Measurements from ENCODE around the gene LCA5L.

Gene LCA5L

DNA sequence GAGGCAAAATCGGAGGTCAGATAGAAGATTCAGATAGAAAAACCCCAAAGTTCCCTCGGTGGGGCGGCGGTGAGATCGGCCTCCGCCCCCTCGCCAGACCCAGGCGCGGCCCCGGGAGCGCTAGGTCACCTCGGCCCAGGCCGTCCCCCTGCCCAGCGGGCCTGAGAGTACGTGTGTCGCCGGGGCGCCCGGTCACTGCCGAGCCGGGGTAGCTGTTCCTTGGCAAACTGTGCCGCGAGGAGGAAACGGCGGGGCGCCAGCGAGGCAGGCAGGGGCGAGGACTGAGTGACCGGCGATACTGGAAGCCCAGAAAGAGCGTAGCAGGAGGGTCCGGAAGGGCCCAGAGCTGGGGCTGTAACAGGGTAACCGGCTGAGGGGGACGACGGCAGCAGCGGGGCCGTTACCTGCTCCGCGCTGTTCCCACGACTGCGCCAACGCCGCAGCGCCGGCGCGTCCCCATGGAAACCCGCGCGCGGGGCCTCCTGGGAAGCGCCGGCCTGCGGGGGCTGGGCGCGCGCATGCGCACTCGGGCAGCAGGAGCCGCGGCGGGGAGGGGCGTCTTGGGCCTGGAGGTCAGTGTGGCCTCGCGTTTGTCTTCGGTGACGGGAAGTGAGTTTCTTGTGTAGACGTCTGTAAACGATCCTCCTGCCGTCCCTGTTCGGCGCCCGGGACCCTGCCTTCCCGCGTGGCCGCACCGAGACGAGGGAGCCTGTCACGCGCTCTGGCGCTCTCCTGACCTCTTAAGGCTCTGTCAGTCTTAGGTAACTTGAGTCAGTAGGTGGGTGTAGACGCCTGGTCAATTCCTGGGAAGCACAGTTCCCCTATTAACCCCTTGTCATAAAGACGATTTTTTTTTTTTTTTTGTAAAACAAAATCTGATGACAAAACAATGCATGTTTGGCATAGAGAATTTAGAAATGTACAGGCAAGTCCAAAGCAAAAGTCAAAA, at the start of gene LCA5L:
Gene LCA5L (minus strand): TSS at position 458 of the 949 bp plus-strand sequence. CDS start 17,285 bp downstream, outside the sequence.
- DNase-seq, result peak; percentile 99

GRCh38 chr21:39489380-39489924, 43.9 kb upstream of the LCA5L start:
- DNase-seq, result no peak

GRCh38 chr21:39484711-39485276, 39.2 kb upstream of the LCA5L start:
- DNase-seq, result no peak

- no peak for DNase-seq
Observed at GRCh38 chr21:39483917-39484316, 38.3 kb upstream of the LCA5L start.

DNA sequence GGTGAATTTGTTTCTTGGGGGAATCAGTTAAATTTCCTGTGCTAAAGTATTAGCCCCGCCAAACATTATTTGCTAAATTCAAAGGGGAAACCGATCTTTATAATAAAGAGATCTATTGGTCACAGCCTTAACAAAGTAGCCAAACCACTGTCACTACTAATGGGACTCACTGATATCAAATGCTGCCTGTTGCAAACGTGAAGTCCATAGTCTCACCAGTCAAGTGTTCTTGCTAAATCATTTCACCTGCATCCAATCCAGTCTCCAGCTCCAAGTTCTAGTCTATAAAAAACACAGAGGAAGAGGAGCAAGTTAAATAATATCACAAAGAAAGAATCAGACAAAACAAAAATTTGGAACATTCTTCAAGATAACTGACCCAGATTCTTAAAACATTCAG, 36.3 kb upstream of the LCA5L start:
- no peak for DNase-seq

- no peak for DNase-seq
Observed at GRCh38 chr21:39480271-39480670, 34.7 kb upstream of the LCA5L start.

DNA sequence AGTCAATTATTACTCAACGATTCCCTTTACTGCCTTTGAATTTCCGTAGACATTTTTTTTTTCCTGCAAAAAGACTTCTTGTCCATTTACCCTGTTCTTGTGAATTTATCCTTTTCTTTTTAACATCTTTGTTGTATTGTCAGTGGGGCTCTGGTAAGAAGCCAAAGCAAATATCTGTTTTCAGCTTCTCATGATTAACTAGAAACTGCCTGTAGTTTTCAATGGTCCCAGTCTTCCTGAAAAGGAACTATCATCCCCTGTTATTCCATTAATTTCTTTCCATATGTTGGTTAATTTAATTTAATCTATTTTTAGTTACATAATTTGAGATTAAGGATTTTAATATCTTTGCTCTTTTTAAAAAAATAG, 34.2 kb upstream of the LCA5L start:
- no peak for DNase-seq

- no peak for DNase-seq
Observed at GRCh38 chr21:39479164-39479813, 33.7 kb upstream of the LCA5L start.

- no peak for DNase-seq
Observed at GRCh38 chr21:39474611-39475010, 29.0 kb upstream of the LCA5L start.

DNA sequence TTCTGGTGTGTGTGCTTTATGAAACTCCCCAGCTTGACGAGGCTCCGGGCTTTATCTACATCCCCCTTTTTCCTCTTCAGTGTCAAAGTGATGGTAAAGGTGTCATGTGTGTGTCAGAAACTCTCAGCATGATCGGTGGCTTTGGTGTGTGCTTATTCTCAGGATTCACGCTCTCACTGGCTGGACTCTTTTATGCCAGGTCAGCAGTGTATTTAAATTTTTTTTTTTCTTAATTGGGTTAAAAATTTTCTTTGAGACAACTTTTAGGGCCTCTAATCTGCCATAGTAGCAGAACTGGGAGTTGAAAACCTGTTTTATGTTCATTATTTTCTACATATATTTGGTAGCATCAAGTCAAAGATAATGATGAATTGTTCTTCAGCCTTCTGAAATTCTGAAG, 27.2 kb upstream of the LCA5L start:
- DNase-seq, result no peak

DNA sequence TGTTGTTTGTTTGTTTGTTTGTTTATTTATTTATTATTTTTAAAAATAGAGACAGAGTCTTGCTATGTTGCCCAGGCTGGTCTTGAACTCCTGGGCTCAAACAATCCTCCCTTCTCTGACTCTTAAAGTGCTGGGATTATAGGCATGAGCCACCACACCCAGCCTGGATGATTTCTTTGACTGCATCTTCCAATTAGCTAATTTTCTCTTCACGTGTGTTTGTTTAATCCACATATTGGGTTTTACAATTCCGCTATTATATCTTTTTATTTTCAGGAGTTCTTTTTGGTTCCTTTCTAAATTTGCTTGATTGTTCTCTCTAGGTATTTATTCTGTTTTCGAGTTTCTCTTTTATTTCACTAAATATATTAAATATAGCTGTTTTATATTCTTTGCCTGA, 26.0 kb upstream of the LCA5L start:
- no peak for DNase-seq

DNA sequence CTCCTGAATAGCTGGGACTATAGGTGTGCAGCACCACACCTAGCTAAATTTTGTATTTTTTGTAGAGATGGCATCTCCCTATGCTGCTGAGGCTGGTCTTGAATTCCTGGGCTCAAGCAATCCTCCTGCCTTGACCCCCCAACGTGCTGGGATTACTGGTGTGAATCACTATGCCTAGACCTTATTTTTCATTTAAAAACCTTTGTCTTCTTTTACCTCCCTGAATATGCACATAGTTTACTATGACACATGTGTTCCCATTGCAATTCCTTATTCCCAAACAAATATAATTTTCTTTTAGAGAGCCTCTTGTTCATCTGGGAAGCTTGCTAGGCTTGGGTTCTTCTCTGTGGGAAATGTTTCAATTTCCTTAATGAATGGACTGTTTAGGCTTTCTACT, 23.0 kb upstream of the LCA5L start:
- DNase-seq, result no peak

GRCh38 chr21:39467746-39468145, 22.2 kb upstream of the LCA5L start:
- DNase-seq, result no peak

DNA sequence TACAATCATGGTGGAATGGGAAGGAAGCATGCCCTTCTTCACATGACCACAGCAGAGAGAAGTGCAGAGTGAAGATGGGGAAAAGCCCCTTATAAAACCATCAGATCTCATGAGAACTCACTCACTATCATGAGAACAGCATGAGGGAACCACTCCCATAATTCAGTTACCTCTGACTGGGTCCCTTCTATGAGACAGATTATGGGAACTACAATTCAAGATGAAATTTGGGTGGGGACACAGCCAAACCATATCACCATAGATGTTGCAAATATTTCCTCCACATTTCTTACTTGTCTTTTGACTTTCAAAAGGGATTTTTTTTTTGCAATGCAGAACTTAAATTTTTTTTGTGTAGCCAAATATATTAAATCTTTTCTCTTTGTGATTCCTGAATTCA, 21.0 kb upstream of the LCA5L start:
- no peak for DNase-seq

- DNase-seq, result no peak
Observed at GRCh38 chr21:39463308-39463707, 17.7 kb upstream of the LCA5L start.

- DNase-seq, result peak; percentile 25
Observed at GRCh38 chr21:39461419-39461818, 15.8 kb upstream of the LCA5L start.

GRCh38 chr21:39456665-39457064, 11.1 kb upstream of the LCA5L start:
- no peak for DNase-seq

DNA sequence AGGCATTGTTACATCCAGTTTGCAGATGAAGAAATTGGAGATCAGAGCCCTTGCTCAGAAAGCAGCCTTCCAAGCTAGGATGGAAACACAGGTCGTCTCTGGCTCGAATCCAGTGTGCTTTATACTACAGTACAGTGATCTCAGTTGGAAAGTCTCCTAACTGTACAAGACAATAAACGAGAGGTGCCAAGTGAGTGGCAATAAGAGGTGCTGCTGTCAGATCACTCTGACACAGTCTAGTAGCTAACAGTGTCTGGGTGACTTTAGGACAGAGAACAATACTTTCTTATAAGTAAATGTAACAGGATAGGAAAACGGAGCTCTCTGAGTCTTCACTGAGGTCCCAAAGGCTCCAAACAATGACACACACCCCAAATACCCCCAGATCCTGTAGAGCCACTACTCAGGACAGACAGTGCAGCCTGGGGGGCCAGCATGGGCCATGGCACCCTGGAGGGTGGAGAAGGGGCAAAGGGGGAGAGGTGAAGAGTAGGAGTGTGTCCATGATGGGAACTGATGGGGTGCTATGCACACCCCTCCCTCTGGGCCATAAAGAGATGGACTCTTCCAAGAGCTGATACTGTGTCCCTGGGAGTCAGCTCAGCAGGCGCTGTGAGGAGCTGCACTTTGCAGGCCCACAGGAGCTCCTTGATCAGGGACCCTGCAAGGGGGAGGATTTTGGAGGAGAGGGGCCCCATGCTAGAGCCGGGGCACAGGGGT, 9.5 kb upstream of the LCA5L start:
- no peak for DNase-seq

DNA sequence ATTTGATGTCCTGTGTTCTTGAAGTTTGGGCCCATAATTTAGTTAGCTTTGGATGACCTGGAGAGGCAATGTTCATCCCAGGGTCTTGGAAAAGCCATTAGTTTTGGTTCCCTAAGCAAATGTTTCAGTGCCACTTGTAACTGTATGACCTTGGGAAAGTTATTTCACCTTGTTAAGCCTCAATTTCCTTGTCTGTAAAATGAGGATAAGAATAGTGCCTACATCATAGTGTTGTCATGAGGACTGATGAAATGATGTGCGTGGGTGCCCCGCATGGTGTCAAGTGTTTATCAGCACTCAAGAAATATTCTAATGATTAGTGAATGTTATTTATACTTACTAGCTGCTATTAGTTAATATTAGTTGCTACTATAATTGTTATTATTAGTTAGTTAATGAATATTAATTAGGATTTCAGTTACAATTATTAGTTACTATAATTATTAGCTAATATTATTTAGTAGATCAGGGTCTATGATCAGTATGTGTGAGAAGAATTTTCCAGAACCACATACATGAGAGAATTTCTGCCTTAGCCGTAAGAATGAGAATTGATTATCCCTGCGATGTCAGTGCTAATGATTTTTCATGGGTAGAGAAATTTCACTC, 8.1 kb upstream of the LCA5L start:
- DNase-seq, result no peak

- DNase-seq, result peak; percentile 46
Observed at GRCh38 chr21:39452970-39453342, 7.4 kb upstream of the LCA5L start.

GRCh38 chr21:39452207-39452969, 6.8 kb upstream of the LCA5L start:
- peak; percentile 73 for DNase-seq

Data from OCI-M1 (cell line).